ENCODE measurements around the gene ZNF536. TPM values are rescaled to one million over a fixed set of nuclear protein-coding genes. Genes with fewer than 3 reads are reported as not detected.

ZNF536 gene
- total and polyA plus RNA-seq, 2 of the 13 experiments (the other 11 are each of a cell fraction or from before 2014, with no cell fraction given): not detected

GRCh38 chr19:30387311-30388115 lies 15.3 kb downstream of the ZNF536 start:
- no peak for TF ChIP-seq MEF2D (CRISPR knock-in tag; IDR thresholded peaks at IDR 0.05)
- no peak for TF ChIP-seq KDM2A (CRISPR knock-in tag; IDR thresholded peaks at IDR 0.05; ENCODE audit: borderline replicate concordance, low read depth)
- TF ChIP-seq HOXA3 (CRISPR knock-in tag; IDR thresholded peaks at IDR 0.05): no peak
- TF ChIP-seq SRSF1 (optimal IDR thresholded peaks at IDR 0.05; ENCODE audit: low read depth, low read length): no peak
- no peak for TF ChIP-seq SNAPC5 (CRISPR knock-in tag; IDR thresholded peaks at IDR 0.05; ENCODE audit: borderline replicate concordance)
- TF ChIP-seq ZSCAN20 (CRISPR knock-in tag; IDR thresholded peaks at IDR 0.05; ENCODE audit: borderline replicate concordance): no peak
- TF ChIP-seq MTF2 (CRISPR knock-in tag; IDR thresholded peaks at IDR 0.05; ENCODE audit: borderline replicate concordance): no peak
- TF ChIP-seq ZBTB7A (CRISPR knock-in tag; IDR thresholded peaks at IDR 0.05): no peak
- no peak for TF ChIP-seq BRCA1 (CRISPR knock-in tag; IDR thresholded peaks at IDR 0.05)
- POLR2A ChIA-PET: no interaction called here
- DNase-seq (ENCODE audit: low spot score) (no peak), ATAC-seq (no peak), FAIRE-seq (no peak)
- Histone ChIP-seq H2AFZ (ENCODE audit: low read length) (no peak overlapping the region), H3K4me1 (ENCODE audit: insufficient read depth, low read length) (no peaks in the 10 kb centered on the region), H3K79me2 (ENCODE audit: insufficient read depth, low read length) (no peaks in the 10 kb centered on the region), H4K20me1 (ENCODE audit: insufficient read depth, low read length) (no peaks in the 10 kb centered on the region), H3K27me3 (ENCODE audit: control insufficient read depth in 1 of 2, insufficient read depth in 2 of 2, low read length in 2 of 2) (peaks cover 0 to 3% of the 10 kb centered on the region in 2 experiments; a peak in 1 of 5 replicates), H3K27ac (ENCODE audit: extremely low read length, insufficient read depth, low read length) (no peak overlapping the region), H3K9ac (ENCODE audit: insufficient read depth, low read depth, low read length) (no peak overlapping the region), H3K9me3 (ENCODE audit: low read length) (no peaks in the 10 kb centered on the region), H3K4me2 (ENCODE audit: low read depth, low read length) (no peak overlapping the region), H3K36me3 (replicated peaks in 1 of 2; ENCODE audit: control insufficient read depth in 1 of 2, insufficient read depth in 2 of 2, low read length in 2 of 2) (no peaks in the 10 kb centered on the region), H3K4me3 (replicated peaks in 1 of 3; ENCODE audit: insufficient read depth in 1 of 3, low read depth in 2 of 3, low read length in 3 of 3) (no peak overlapping the region)
- CTCF ChIA-PET (ENCODE audit: low intra/inter-chr PET ratio, low total read pairs): no interaction called here
- in situ Hi-C loops (cut with HindIII; ENCODE audit: extremely low pct_ligation_motif_present, low pct_unique_long_range_greater_than_20kb) (no loop called here), intact Hi-C loops (cut with micrococcal nuclease; ENCODE audit: unreplicated experiment) (no loop called here)
- BruUV-seq (replicated peaks): no TSS peak
- WGBS (ENCODE audit: low lambda C conversion rate): 0% methylated on average over 6 of the region's 12 CpGs
